SK-N-SH (cell line): Measurements from ENCODE around the gene SPINT1. TPM values are rescaled to one million over a fixed set of nuclear protein-coding genes. Genes with fewer than 3 reads are reported as not detected.

Experiments
- CTCF ChIA-PET: fragments of 300-600, 350-600 bp; formaldehyde crosslinking; extraction: SDS; loops from one replicate; lab custom pipeline; 2021; lab: Yijun Ruan, JAX
- POLR2A ChIA-PET: fragments of 350-600 bp; sonication (Branson Sonifier 250); formaldehyde crosslinking; extraction: SDS; loops from one replicate; lab custom pipeline; 2020; ENCODE audit warnings: antibody characterized with exemption, inconsistent platforms; lab: Yijun Ruan, JAX
- DNase-seq: peaks from one replicate; pipeline ENCODE4 v3.0.0; 2012
- H2AFZ ChIP-seq: fragments of 200-600 bp; sonication (generic); 2 replicates; pipeline ENCODE4 v1.8.1; 2016; ENCODE audit warnings: antibody characterized with exemption, mild to moderate bottlenecking, low read depth
- H3F3A ChIP-seq: fragments of 200-600 bp; sonication (generic); replicated peaks from 2 replicates; pipeline ENCODE3; 2016; ENCODE audit warnings: antibody characterized with exemption, mild to moderate bottlenecking; ENCODE audit not compliant: insufficient read depth
- H3K27ac ChIP-seq, 2 experiments: fragments of 200-500 bp in 1 of 2; fragments of 200-600 bp in 1 of 2; sonication (Bioruptor generic) in 1 of 2; sonication (generic), shearing (Covaris generic) in 1 of 2; 2 replicates each; pipeline versions ENCODE4 v1.5.1 to v1.6.1; 2014 to 2016; ENCODE audit warnings: low read depth in 2 of 2, inconsistent platforms in 1 of 2, low read length in 1 of 2, mild to moderate bottlenecking in 1 of 2, mixed read lengths in 1 of 2
- H3K27me3 ChIP-seq: fragments of 200-600 bp; sonication (generic), shearing (Covaris generic); 2 replicates; pipeline ENCODE4 v1.6.1; 2016; ENCODE audit warnings: mixed run types; ENCODE audit not compliant: insufficient read depth
- H3K36me3 ChIP-seq, 2 experiments: fragments of 200-500 bp in 1 of 2; fragments of 200-600 bp in 1 of 2; sonication (Bioruptor generic) in 1 of 2; sonication (generic) in 1 of 2; replicated peaks in 1 of 2; 2 replicates each; pipeline versions ENCODE3 to v1.5.1; 2014 to 2016; ENCODE audit warnings: low read length in 1 of 2, mild to moderate bottlenecking in 1 of 2; ENCODE audit not compliant: insufficient read depth in 2 of 2, control insufficient read depth in 1 of 2
- H3K4me1 ChIP-seq, 2 experiments: fragments of 200-500 bp in 1 of 2; fragments of 200-600 bp in 1 of 2; sonication (Bioruptor generic) in 1 of 2; sonication (generic), shearing (Covaris generic) in 1 of 2; 2 replicates each; pipeline versions ENCODE4 v1.5.1 to v1.6.1; 2014 to 2016; ENCODE audit warnings: low read depth in 1 of 2, low read length in 1 of 2, mixed run types in 1 of 2; ENCODE audit not compliant: insufficient read depth in 2 of 2, control insufficient read depth in 1 of 2
- H3K4me2 ChIP-seq: fragments of 200-600 bp; sonication (generic), shearing (Covaris generic); 2 replicates; pipeline ENCODE4 v1.6.1; 2017; ENCODE audit warnings: mixed run types
- H3K4me3 ChIP-seq, 2 experiments: fragments of 200-500 bp in 1 of 2; fragments of 200-600 bp in 1 of 2; sonication (Bioruptor generic) in 1 of 2; sonication (generic), shearing (Covaris generic) in 1 of 2; 2 replicates each; pipeline versions ENCODE4 v1.5.1 to v1.8.1; 2014 to 2016; ENCODE audit warnings: low read depth in 2 of 2, inconsistent platforms in 1 of 2, low read length in 1 of 2, mild to moderate bottlenecking in 1 of 2, mixed read lengths in 1 of 2, moderate library complexity in 1 of 2
- H3K79me2 ChIP-seq: fragments of 200-600 bp; sonication (generic); 2 replicates; pipeline ENCODE4 v1.8.1; 2017; ENCODE audit warnings: mild to moderate bottlenecking; ENCODE audit not compliant: insufficient read depth
- H3K9ac ChIP-seq: fragments of 200-600 bp; sonication (generic); 2 replicates; pipeline ENCODE4 v1.6.1; 2017; ENCODE audit warnings: mixed run types
- H3K9me2 ChIP-seq: fragments of 200-600 bp; sonication (generic); 2 replicates; pipeline ENCODE4 v1.6.1; 2017; ENCODE audit warnings: mixed run types
- H3K9me3 ChIP-seq: fragments of 200-600 bp; sonication (generic); 2 replicates; pipeline ENCODE4 v1.6.1; 2017; ENCODE audit warnings: mixed run types, mild to moderate bottlenecking, moderate library complexity
- H4K20me1 ChIP-seq: fragments of 200-600 bp; sonication (generic); 2 replicates; pipeline ENCODE4 v1.6.1; 2017; ENCODE audit warnings: mild to moderate bottlenecking, mixed run types; ENCODE audit not compliant: insufficient read depth
- EP300 ChIP-seq, 2 experiments: IDR thresholded peaks; 2 replicates each; pipeline versions ENCODE4 v1.4.0 to v1.6.1; 2012; ENCODE audit warnings: borderline replicate concordance in 1 of 2, low read depth in 1 of 2, low read length in 1 of 2
- EZH2phosphoT487 ChIP-seq: fragments of 200-600 bp; sonication (generic); IDR thresholded peaks from 2 replicates; pipeline ENCODE4 v1.6.1; 2017; ENCODE audit warnings: low read depth, mixed run types, mild to moderate bottlenecking, antibody characterized with exemption, moderate library complexity, borderline replicate concordance
- FOSL2 ChIP-seq: IDR thresholded peaks from 2 replicates; pipeline ENCODE4 v1.4.0; 2012; ENCODE audit warnings: low read depth, mild to moderate bottlenecking, moderate library complexity, borderline replicate concordance
- FOXM1 ChIP-seq: IDR thresholded peaks from 2 replicates; pipeline ENCODE4 v1.4.0; 2012; ENCODE audit warnings: low read depth, mild to moderate bottlenecking
- GATA2 ChIP-seq: sonication (generic); formaldehyde crosslinking; IDR thresholded peaks from 2 replicates; pipeline ENCODE4 v1.5.0; 2020; ENCODE audit warnings: mild to moderate bottlenecking, missing genetic modification reagents
- JUND ChIP-seq: IDR thresholded peaks from 2 replicates; pipeline ENCODE4 v1.4.0; 2012
- MEF2A ChIP-seq: IDR thresholded peaks from 2 replicates; pipeline ENCODE4 v1.4.0; 2012; ENCODE audit warnings: low read depth, borderline replicate concordance
- PBX3 ChIP-seq: IDR thresholded peaks from 2 replicates; pipeline ENCODE4; 2012
- RAD21 ChIP-seq: IDR thresholded peaks from 2 replicates; pipeline ENCODE4 v1.6.1; 2012; ENCODE audit warnings: mild to moderate bottlenecking, low read length
- REST ChIP-seq: IDR thresholded peaks from 2 replicates; pipeline ENCODE4 v1.6.1; 2012; ENCODE audit warnings: mild to moderate bottlenecking, low read depth, low read length, moderate library complexity
- RFX5 ChIP-seq: IDR thresholded peaks from 2 replicates; pipeline ENCODE4 v1.6.1; 2012; ENCODE audit warnings: mild to moderate bottlenecking, improper control_type of control experiment, low read length
- RXRA ChIP-seq: IDR thresholded peaks from 2 replicates; pipeline ENCODE4 v1.4.0; 2012; ENCODE audit warnings: low read depth, mild to moderate bottlenecking, borderline replicate concordance
- SIN3A ChIP-seq: IDR thresholded peaks from 2 replicates; pipeline ENCODE4 v1.6.1; 2012; ENCODE audit warnings: low read depth, mild to moderate bottlenecking, low read length, moderate library complexity, borderline replicate concordance
- SMC3 ChIP-seq: IDR thresholded peaks from 2 replicates; pipeline ENCODE4 v1.6.1; 2012; ENCODE audit warnings: low read depth, low read length, improper control_type of control experiment
- TCF12 ChIP-seq: IDR thresholded peaks from 2 replicates; pipeline ENCODE4 v1.4.0; 2012
- USF1 ChIP-seq: IDR thresholded peaks from 2 replicates; pipeline ENCODE4 v1.4.0; 2012; ENCODE audit warnings: low read depth, borderline replicate concordance
- YY1 ChIP-seq: IDR thresholded peaks from 2 replicates; pipeline ENCODE4 v1.4.0; 2012; ENCODE audit warnings: low read depth, mild to moderate bottlenecking
- WGBS: methylation state at CpG from one replicate; pipeline ENCODE4 v1.1.6; 2017; ENCODE audit warnings: low lambda C conversion rate; 5-methylcytosine and 5-hydroxymethylcytosine counted together
- polyA plus RNA-seq, 3 experiments: library from polyadenylated mRNA; depleted of rRNA; stranded (reverse); fragments of >200 nt; gene quantifications; 2 replicates each; pipeline ENCODE4 v1.2.3, GENCODE V29; 2012
- TF ChIP-seq, protein P1 (sequence below): IDR thresholded peaks from 2 replicates; pipeline ENCODE4 v1.4.0; 2012; ENCODE audit warnings: low read depth, borderline replicate concordance
- TF ChIP-seq, protein P2 (sequence below): fragments of 150-350 bp; IDR thresholded peaks from 2 replicates; pipeline ENCODE4 v1.6.1; 2016; ENCODE audit warnings: mild to moderate bottlenecking, low read depth, low read length

SPINT1 gene
- polyA plus RNA-seq, 1 of the 3 experiments (the other 2 are of a cell fraction): 2.0 TPM

GRCh38 chr15:40904552-40905201 is 60.8 kb downstream of the SPINT1 start:
- Histone ChIP-seq H3K27me3 (no peaks in the 10 kb centered on the region), H3K4me3 (no peak overlapping the region), H3K9me2 (no peaks in the 10 kb centered on the region), H3F3A (peaks cover 39% of the 10 kb centered on the region), H2AFZ (no peak overlapping the region), H3K36me3 (peaks cover 0 to 28% of the 10 kb centered on the region in 2 experiments), H3K9me3 (no peaks in the 10 kb centered on the region), H3K79me2 (peaks cover 16% of the 10 kb centered on the region), H3K4me2 (no peak overlapping the region), H4K20me1 (peaks cover 20% of the 10 kb centered on the region; the same call in 1 of the 2 replicates), H3K4me1 (peaks cover 12 to 27% of the 10 kb centered on the region in 2 experiments; a peak in 3 of 4 replicates), H3K9ac (no peak overlapping the region), H3K27ac (no peak overlapping the region)
- ChIA-PET POLR2A (no interaction called here), CTCF (interaction anchor here (0.5 to 23.8 kb wide), 61 partner anchors 8 to 517 kb away, joined by 3 to 675 read pairs (median 5); partner anchors contain the start of genes CHAC1, CHP1, DLL4 and DNAJC17)
- 87% methylated on average over 5 of the region's 7 CpGs for WGBS
- TF ChIP-seq FOSL2: no peak
- no peak for TF ChIP-seq USF1
- TF ChIP-seq PBX3: no peak
- no peak for TF ChIP-seq REST
- TF ChIP-seq RAD21: no peak
- TF ChIP-seq, protein P1, sequence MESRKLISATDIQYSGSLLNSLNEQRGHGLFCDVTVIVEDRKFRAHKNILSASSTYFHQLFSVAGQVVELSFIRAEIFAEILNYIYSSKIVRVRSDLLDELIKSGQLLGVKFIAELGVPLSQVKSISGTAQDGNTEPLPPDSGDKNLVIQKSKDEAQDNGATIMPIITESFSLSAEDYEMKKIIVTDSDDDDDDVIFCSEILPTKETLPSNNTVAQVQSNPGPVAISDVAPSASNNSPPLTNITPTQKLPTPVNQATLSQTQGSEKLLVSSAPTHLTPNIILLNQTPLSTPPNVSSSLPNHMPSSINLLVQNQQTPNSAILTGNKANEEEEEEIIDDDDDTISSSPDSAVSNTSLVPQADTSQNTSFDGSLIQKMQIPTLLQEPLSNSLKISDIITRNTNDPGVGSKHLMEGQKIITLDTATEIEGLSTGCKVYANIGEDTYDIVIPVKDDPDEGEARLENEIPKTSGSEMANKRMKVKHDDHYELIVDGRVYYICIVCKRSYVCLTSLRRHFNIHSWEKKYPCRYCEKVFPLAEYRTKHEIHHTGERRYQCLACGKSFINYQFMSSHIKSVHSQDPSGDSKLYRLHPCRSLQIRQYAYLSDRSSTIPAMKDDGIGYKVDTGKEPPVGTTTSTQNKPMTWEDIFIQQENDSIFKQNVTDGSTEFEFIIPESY: no peak
- TF ChIP-seq MEF2A: no peak
- TF ChIP-seq EZH2phosphoT487: no peak
- TF ChIP-seq GATA2 (CRISPR knock-in tag): no peak
- no peak for TF ChIP-seq SMC3
- TF ChIP-seq FOXM1: no peak
- no peak for TF ChIP-seq JUND
- no peak for TF ChIP-seq SIN3A
- no peak for TF ChIP-seq TCF12
- TF ChIP-seq RFX5: no peak
- TF ChIP-seq, protein P2, sequence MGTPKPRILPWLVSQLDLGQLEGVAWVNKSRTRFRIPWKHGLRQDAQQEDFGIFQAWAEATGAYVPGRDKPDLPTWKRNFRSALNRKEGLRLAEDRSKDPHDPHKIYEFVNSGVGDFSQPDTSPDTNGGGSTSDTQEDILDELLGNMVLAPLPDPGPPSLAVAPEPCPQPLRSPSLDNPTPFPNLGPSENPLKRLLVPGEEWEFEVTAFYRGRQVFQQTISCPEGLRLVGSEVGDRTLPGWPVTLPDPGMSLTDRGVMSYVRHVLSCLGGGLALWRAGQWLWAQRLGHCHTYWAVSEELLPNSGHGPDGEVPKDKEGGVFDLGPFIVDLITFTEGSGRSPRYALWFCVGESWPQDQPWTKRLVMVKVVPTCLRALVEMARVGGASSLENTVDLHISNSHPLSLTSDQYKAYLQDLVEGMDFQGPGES: no peak
- TF ChIP-seq YY1: no peak
- TF ChIP-seq EP300 (IDR thresholded peaks at IDR 0.05; ENCODE audit: borderline replicate concordance in 1 of 2, low read depth in 1 of 2, low read length in 1 of 2): no peak
- no peak for TF ChIP-seq RXRA
- no peak for DNase-seq
